Spleen (tissue), 7 donors: ENCODE measurements around the gene PLRG1.

Source experiments
- CTCF ChIP-seq, 11 experiments: fragments of 200-600 bp in 7 of 11; fragments of 450-650 bp in 4 of 11; sonication (generic) in 4 of 11; IDR thresholded peaks in 8 of 11; conservative IDR thresholded peaks in 3 of 11; 1 replicate in 7 of 11; 2 replicates in 4 of 11; pipeline versions ENCODE4 v1.4.0 to v1.8.0; 2016 to 2021; ENCODE audit warnings: antibody characterized with exemption in 11 of 11, inconsistent platforms in 4 of 11, mild to moderate bottlenecking in 1 of 11
- POLR2A ChIP-seq, 3 donors: fragments of 450-650 bp; IDR thresholded peaks; one replicate each; pipeline ENCODE4 v1.5.1; 2017; ENCODE audit warnings: antibody characterized with exemption in 3 of 3, mild to moderate bottlenecking in 1 of 3
- donor health status: DM: no; HTN: no; CAD: no; lungs with moderate emphysema.
- donor health status: DM: no; HTN: no; CAD: no.
- donor health status: DM: no; HTN: no; CAD: no.

- TF ChIP-seq POLR2A (IDR thresholded peaks at IDR 0.05) (no peak), CTCF (IDR thresholded peaks at IDR 0.05 in 8 of 11, conservative IDR thresholded peaks at IDR 0.05 in 3 of 11) (no peak)
These were observed 23.1 kb upstream of the PLRG1 start for GRCh38 chr4:154573190-154573870.
